C1 segment of cervical spinal cord (tissue), 14 donors: Measurements from ENCODE around the gene RAD51B.

Source experiments
- DNase-seq, 14 donors: peaks; one replicate each; lab custom pipeline; 2025; lab: John Stamatoyannopoulos, UW

The RAD51B gene

DNA sequence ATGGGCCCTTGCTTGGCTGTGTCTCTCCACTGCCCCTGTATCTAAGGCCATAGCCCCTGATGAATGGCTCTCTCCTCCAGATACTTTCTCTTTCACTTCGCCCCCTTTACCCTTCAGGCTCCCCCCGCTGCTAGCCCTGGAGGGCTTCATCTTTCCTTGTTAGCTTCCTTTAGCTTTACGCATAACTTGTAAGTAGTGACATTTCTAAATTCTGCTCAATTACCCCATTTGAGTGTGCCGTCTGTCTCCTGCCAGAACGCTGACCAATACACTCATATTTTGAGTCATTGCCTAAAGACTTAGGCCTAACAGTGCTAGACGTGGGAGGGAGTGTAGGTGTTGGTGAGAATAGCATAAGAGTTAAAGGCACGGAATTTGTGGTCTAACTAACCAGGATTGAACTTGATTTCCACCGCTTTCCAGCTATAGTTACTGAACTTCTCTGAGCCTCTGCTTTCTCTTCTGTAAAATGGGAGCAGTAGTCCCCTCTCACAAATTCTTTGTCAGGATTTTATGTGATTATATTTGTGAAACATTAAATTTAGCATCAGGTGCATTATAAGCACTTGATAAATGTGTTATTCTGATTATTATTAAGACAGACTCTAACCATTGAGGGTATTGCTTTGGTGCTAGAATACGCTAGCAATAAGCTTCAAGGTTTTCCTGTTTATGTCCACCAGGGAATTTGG lies 844.0 kb downstream of the RAD51B start:
- DNase-seq, result no peak

DNA sequence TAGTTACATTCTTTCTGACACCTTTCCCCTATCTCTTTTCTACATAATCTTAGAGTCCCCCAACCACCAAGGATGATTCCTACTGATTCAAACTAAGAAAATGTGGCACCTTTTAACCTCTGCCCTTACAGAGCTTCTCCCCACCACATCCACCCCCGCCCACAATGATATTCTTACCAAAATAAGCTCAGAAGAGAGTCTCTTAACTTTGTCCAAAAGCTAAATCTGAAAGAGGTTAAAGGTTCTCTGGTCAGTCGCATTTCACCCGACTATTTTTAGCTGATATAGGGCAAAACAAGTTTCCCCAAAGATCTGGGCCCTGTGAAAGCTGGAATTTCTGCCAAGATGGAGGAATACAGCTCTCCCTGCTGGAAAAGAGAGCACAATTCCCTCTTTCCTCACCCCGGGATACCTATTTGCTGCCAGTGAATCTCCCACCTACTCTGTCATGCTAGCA lies 844.7 kb downstream of the RAD51B start:
- DNase-seq, result no peak

DNA sequence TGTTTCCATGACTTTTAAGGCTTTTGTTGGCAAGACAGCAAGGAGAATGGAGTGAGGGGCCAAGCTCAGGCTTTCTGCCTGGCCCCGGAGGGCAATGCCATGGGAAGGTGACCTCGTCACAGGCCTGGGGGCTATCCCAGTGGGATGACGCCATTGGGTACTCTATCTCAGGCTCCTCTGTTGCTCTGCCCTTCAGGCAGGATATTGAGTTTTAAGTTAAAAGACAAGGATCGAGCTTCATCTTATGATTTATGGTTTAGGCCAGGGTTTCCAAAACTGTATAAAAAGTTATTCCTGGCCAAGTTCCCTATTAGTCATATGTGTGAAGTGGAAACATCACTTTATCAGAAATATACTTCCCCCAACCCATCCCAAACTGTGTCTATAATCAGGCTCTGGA lies 845.6 kb downstream of the RAD51B start:
- DNase-seq, result no peak

DNA sequence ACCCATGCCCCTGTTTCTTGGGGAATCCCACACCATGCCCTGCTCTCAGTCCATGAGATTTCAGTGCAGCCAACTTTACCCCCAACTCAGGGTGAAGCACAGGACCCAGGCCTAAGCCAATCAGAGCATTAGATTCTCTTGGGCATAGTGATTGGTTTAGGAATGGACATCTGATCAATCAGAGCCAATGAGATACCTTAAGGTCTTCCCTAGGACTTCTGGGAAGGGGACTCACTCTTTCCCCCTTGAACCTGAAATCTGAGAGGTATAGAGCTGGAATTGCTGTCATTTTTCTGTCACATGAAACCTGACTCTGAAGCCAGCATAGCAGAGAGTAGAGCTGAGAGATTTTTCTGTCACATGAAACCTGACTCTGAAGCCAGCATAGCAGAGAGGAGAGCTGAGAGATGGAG lies 846.2 kb downstream of the RAD51B start:
- DNase-seq, result no peak

DNA sequence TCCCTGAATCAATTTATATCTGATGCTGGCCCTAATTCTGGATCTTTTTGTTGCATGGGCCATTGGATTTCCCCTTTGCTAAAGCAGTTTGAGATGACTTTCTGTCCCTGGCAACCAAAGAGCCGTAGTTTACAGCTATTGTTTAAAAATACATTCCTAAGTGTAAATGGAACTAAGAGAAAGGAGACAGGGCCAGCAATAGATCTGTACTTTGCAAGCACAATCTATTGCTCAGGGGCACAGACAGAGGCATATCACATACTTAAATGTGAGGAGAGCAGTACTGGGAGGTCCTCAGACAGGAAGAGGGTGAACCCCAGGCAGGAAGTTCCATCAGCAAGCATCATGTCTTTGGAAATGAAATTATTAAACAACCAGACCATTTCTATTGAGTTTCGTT lies 846.7 kb downstream of the RAD51B start:
- DNase-seq, result no peak

DNA sequence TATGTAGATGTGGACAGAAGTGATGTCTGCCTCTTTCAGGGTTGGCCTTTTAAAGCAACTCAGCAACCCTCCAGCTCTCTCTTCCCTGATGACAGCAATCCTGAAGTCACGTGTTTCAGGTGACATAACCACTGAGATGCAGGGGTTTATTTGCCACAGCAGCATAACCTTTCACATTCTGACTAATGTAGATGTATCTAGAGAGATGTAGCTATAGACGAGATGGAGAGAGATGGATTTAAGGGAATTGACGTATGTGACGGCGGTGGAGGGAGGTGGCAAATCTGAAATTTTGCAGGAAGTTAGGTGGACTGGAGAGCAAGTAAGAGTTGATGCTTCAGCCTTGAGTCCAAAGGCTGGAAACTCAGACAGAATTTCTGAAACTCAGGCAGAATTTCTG lies 847.3 kb downstream of the RAD51B start:
- no peak for DNase-seq

DNA sequence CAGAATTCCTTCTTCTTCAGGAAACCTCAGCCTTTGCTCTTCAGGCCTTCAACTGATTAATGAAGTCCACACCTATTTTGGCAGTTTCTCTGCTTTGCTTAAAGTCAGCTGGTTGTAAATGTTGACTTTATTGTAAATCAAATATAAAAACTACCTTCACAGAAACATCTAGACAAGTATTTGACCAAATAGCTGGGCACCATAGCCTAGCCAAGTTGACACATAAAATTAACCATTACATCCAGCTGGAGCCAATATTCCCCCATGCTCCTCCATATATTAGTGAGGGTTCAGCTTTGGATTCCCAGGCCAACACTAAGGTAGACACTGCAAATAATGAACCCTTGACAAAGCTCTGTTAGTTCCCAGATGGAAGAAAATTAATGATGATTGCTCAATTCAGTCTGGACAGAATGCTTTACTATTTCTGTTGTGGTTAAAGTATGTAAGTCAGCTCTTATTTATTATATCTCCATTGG lies 847.8 kb downstream of the RAD51B start:
- DNase-seq, result no peak

DNA sequence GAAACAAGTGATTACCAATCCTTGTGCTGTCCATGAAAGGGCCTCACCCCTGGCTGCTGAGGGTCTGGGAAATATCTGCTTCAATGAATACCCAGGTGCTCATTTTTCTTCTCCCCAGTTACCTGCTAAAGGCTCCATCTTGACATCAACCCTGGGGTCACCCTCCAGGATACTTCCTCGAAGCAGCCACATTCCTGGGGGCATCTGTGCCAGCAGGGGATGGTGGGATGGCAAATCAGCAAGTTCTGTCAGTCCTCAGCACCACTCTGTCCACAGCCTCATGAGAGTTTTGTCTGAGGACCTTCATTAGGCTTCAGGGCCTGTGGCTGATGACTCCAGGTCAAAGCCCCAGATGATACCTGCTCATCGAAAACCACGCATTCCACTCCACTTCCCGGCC lies 848.4 kb downstream of the RAD51B start:
- no peak for DNase-seq

DNA sequence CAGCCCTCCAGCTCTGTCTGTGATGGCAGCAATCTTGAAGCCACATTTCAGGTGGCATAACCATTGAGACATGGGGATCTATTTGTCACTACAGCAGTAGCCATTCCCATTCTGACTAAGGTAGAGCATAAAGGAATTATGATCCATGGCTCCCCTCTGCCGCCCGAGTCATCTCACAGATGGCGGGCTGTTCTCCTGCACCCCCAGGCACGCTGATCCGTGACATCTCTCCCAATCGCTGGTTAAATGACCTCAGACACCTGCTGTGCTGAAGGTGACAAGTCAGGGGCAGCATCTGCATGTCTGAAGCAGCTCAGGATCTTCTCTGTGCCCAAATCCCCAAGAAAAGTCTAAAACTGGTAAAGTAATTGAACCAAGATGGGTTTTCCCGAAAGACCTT lies 849.0 kb downstream of the RAD51B start:
- no peak for DNase-seq

DNA sequence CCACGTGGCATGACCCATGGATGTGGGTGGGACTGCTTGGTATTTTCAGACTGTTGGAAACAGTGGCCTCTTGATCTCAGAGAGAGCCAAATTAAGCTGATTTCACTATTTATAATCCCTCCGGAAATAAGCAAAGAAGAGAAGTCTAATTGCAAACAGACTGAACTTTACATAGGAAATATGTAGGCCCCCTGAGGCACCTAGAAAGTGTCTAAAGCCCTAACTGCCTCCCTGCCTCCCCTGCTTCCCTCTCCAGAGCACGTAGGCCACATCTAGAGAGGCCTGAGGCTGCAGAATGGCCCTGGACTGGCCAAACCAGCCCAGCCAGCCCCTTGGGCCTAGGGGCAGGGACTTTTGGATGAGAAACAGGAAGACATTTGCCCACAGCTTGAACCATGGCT lies 849.5 kb downstream of the RAD51B start:
- no peak for DNase-seq

DNA sequence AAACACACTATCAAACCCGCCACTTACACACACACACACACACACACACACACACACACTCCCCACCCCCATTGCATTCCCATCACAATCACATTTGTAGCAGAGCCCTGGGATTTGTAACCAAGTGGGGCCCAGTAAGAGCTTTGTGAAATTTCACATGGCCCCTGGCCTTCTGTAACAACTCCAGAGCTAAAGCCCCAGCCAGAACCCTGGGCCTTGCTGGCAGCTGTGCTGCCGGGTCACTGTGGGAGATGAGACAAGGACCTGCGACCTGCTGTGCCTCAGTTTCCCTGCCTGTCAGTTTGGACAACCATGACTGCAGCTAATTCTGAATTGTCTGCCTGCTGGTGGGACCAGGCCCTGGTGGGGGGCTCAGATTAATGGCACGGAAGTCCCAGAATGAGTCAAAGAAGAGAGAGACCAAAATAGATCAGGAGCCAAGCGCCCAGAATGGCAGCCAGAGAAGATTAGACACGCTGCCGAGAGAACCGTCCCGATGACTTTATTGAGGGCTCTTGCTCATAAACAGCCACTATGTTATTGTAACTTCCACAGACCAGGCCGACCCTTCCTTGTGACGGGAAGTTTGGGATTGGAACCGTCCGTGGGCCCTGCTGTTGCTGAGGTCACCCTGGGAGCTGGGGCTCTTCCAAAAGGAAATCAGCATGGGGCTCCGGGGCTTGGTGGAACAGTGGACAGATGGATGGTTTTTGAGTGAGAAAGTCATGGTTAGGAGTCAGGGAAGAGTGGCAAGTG lies 850.2 kb downstream of the RAD51B start:
- no peak for DNase-seq

DNA sequence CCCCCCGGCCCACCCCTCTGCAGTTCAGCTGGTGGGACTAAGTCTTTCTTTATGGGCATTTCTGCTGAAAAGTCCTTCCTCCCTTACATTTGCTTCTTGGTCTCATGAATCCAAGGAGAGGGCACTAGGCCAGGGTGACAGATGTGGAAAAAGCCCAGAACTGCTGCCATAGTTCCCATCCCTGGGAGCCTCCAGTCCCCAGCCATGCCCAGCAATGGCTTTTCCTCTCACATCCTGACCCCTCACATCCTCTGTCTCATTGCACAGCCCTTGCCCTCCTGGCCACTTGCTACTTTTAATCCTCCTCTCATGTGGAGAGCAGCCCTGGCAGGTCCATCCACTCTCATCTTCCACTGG lies 850.8 kb downstream of the RAD51B start:
- no peak for DNase-seq

DNA sequence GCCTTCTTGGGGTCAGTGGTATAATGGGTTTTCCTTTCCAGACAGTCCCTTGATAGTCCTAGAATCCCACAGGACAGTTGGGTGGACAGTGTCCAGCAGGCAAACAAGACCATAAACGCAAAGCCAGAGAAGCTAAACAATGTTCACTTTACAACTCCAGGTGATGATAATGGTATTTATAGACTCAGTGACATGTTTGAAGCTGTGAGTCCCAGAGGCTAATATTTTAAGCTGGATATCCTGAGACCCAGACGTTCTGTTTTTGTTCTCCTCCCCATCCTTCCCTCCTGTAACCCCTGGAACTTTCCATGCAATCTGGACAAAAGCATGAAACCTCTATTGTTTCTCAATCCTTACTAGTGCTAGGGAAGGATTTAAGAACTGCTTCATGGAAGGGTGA lies 852.3 kb downstream of the RAD51B start:
- no peak for DNase-seq

DNA sequence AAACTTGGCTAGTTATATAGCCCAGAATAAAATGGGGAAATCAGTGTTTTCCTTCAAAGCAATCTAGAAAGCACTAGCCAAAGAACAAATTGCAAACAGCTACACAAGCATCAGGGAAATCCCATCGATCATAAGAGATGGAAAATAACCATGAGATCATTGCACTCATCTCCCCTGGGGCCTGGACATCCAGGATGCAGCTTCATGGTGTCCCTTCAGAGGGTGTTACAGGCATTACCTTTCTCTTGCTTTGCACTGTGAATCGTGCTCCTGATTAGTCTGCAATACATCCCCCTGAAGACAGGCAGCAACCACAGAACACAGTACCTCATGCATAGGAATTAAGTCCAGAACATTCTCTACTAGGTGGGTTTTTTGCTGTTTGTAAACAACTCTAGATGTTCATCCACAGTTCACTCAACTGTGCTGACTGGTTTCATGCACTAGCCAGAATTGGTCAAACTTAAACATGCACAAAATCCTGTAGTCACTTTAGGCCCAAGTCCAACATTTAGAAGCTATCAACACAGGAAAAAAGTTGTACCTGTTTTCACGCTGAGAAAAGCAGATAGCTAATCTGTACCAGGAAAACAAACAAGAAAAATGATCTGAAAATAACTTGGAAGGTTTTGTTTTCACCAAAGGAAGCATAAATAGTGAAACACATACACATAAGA lies 853.2 kb downstream of the RAD51B start:
- no peak for DNase-seq

DNA sequence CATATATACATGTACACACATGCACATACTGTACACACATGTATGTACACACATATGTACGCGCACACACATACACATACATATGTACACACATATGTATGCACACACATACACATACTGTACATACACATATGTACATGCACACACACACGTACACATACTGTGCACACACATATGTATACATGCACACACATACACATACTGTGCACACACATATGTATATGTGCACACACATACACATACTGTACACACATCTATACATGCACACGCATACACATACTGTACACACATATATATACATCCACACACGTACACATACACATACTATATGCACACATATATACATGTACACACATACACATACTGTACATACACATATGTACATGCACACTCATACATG lies 853.9 kb downstream of the RAD51B start:
- DNase-seq, result no peak

DNA sequence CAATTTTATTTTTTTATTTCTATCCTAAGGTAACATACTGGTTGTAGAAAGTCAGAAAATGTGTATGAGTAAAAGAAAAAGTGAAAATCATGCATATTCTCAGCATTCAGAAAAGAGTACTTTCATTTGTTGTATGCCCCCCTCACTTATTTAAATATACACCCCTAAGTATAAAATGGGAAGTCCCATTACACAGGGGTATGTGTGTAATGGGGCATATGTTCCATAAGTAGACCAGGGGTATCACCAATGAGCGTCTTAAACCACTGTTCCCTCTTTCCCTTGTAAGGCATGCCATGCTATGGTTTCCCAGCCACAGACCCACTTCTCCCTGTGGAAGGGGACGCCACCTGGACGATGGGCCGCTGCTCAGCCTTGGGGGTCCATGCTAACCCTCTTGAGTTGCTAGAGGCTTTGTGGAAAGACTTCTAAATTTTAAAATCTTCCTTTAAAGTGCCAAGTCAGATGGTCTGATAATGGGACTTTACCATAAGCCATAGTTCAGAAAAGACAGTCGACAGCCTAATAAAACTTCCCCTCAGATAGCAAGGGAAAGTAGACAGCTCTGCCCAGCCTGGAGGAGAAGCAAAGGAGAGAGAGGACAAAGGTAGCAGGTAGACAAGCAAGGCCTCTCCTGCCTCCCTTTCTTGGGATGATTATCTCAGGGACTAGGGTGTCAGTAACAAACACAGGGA lies 855.1 kb downstream of the RAD51B start:
- no peak for DNase-seq

DNA sequence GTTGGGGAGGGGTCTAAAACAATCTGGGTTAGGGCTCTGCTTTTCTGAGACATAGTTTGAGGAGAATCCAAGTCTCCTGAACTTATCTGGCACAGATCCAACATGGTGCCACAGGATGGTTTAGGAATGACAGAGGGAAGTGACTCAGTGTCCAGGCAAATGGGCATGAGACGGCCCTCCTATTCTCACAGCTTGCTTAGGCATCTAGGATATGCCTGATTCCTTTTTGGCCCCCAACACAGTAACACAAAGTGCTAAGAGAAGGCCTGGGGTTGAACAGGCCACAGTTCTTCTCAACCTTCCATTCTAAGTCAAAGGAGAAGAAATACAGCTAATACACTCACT lies 855.6 kb downstream of the RAD51B start:
- DNase-seq, result no peak

DNA sequence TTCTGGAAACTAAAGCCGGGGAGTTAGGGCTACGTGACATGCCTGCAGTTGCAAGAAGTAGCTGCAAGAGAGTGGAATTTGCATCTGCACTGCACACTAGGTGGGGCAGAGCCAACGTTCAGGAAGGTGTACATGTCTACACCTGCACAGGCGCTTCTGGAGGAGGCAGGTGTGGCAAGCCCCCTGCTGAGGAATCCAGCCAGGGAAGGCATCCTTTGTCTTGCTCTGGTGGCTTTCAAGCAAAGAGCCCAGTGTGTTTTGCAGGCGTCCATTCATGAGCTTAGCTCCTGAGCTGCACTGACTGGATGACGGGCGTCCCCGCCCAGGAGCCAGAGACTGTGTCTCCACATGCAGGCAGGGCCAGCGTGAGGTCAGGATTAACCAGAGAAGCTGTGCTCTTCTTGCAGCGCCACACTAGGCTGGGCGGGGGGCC lies 856.9 kb downstream of the RAD51B start:
- DNase-seq, result no peak

DNA sequence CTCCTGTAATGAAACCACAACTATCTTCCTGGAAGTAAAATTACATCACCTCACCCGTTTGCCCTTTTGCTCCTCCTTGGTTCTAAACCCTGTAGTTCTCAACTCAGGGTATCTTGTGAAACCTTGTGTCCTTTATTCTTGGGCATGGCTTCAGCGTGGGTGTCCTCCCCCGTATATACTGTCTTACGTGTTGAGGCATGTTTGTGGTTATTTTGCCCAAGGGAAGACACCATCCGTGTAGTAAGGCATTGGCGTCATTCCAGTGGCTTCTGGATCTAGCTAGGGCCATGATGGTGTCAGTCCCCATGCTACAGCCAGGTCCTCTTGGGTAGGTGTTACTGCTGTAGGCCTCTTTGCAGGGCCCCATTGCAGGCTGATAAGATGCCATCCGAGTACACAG lies 857.9 kb downstream of the RAD51B start:
- DNase-seq, result no peak

DNA sequence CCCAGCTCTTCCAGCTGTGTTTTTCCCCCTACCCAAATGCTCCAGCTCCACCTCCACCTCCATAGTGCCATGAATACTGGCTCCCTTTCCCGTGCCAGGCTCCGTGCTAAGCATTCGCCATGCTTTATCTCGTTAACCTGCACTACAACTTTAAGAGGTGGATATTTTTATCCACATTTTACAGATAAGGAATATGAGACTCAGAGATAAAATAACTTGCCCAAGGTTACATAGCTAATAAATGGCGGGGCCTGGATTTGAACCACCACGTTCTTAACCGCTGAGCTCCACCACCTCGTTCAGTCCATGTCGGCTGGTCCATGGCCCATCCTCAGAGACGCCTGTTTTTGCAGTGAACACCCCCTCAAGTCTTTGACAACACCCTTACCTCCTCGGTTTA lies 858.3 kb downstream of the RAD51B start:
- no peak for DNase-seq

DNA sequence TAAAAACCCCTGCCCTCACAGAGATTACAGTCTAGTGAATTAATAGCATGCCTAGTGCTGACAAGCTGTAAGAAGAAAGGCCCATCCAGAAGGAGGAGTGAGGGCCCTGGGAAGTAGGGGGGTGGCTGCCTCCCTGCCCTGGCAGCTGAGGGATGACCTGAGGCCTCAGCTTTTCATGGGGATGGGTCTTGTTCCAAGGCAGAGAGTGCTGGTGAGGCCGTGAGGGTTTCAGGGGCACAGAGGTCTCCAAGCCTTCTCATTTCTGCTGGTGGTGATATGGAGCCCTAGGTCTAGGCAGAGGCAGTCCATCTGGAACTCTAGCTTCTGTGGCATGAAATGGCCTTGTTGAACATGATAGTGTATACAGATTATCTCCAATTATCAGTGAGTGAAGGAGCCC lies 858.9 kb downstream of the RAD51B start:
- no peak for DNase-seq

DNA sequence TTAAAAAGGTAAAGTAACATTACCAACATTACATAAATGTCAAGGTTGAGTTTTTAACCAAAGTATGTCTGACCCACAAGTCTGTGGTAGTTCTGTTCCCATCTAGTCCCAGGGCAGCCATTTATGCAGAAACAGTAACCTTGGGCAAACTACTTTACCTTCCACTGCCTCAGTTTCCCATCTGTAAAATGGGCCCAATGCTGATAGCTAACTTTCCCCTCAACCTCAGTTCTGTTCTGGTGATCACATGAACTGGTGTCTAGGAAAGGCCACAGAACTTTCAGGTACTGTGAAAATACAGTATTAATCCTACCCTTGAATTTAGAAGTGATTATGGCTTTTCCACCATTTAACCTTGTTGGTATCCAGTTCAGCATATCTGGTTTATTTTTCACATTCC lies 859.7 kb downstream of the RAD51B start:
- no peak for DNase-seq
